Posterior vena cava (tissue), 2 donors: Measurements from ENCODE around the gene ITGA7. TPM values are rescaled to one million over a fixed set of nuclear protein-coding genes. Genes with fewer than 3 reads are reported as not detected.

Experiments used
- DNase-seq: peaks from one replicate; pipeline ENCODE4 v3.0.0-alpha.2; 2020; ENCODE audit warnings: low spot score
- intact Hi-C, 2 donors: fragments of 100-400 bp; cut with DNase I; formaldehyde crosslinking; loops; one replicate each; pipeline versions ENCODE4 v1.14.1 to v1.14.2; 2022 to 2023
- total RNA-seq, 2 donors: library from RNA; stranded (reverse); fragmentation: NEBNext Ultra II Directional; extraction: Animal tissue kit (Norgen Biotek cat#: 25700); gene quantifications; one replicate each; pipeline ENCODE4 v1.2.1, GENCODE V29; 2021
- donor health status: DM: yes; HTN: yes; CAD: no.
- donor health status: DM: yes; HTN: yes; CAD: no.

Gene ITGA7
- total RNA-seq, 2 donors from 2014 or later = 497 to 570 TPM

DNA sequence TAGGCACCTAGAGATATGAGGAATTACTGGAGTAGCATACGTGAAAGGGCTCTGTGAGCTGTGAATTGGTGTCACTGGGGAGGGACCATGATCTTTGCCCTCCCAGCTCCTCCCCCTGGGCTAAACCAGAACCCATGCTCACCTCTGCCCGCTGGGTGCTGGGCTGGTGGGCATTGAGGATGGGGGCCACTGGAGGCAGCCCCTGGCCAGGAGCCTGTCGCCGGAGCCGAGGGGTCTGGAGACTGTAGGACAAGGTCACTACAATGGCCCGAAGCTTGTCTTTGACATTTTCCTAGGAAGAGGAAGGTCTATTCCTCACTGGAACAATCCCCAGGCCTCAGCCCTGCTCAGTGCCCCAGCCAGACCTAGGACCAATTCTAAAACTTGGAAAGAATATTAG lies 11.6 kb downstream of the ITGA7 start:
- intact Hi-C loops = no loop called here
- peak; percentile 62 for DNase-seq

- DNase-seq = peak; percentile 46
Observed at GRCh38 chr12:55695349-55695748, 12.4 kb downstream of the ITGA7 start.

GRCh38 chr12:55694651-55695050 lies 13.1 kb downstream of the ITGA7 start:
- intact Hi-C loops = no loop called here
- peak; percentile 71 for DNase-seq

More at GRCh38 chr12:55695349-55695748, 12.4 kb downstream of the ITGA7 start:
- intact Hi-C loops = no loop called here

DNA sequence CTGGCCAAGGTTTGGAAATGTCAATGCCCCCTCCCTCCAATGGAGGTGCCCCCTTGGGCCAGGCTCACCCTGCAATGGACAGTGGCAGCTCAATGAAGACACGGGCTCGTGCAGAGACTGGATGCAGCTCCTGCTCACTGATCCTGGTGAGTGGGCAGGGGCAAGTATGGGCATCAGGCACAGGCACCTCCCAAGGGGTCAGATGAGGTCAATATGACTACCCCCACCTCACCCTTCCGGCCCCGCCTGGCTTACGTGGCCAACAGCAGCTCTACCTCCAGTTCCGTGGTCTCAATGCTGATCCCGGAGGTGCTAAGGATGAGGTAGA lies 13.6 kb downstream of the ITGA7 start:
- DNase-seq = peak; percentile 75
- intact Hi-C loops = no loop called here

DNA sequence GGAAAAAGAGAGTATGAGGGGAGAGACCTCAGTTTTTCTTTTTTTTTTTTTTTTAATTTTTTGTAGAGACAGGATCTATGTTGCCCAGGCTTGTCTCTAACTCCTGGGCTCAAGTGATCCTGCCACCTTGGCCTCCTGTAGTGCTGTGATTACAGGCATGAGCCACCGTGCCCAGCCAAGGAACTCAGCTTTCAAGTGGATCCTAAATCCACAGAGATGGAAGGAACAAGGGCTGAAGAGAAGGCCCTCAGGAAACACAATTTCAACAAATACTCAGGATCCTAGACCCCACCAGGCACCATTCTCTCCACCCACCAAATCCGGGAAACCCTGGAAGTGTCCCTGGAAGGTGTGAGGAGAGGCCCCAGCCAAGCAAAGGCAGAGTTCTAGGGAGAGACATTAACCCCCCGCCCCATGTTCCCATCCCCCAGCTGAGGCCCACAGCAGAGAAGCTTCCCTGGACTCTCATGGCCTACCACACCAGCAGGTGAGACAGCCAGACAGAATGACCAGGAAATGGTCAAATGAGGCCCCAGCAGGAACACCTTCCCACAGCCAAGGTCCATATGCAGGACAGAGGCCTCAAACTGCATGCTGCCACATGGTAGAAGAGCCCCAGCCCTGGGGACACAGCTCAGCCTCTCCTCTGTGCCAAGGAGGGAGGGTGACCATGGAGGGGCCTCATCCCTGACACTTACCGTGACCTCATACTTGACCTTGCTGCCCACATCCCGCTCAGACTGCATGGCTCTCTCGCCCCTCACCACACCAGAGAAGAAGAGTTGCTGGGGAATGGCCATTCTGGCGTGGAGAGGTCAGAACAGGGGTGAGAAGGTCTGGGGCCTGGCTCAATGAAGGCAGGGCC lies 14.1 kb downstream of the ITGA7 start:
- intact Hi-C loops = no loop called here
- DNase-seq = peak; percentile 37

GRCh38 chr12:55692631-55693322 lies 14.9 kb downstream of the ITGA7 start:
- peak; percentile 74 for DNase-seq
- intact Hi-C loops = no loop called here

DNA sequence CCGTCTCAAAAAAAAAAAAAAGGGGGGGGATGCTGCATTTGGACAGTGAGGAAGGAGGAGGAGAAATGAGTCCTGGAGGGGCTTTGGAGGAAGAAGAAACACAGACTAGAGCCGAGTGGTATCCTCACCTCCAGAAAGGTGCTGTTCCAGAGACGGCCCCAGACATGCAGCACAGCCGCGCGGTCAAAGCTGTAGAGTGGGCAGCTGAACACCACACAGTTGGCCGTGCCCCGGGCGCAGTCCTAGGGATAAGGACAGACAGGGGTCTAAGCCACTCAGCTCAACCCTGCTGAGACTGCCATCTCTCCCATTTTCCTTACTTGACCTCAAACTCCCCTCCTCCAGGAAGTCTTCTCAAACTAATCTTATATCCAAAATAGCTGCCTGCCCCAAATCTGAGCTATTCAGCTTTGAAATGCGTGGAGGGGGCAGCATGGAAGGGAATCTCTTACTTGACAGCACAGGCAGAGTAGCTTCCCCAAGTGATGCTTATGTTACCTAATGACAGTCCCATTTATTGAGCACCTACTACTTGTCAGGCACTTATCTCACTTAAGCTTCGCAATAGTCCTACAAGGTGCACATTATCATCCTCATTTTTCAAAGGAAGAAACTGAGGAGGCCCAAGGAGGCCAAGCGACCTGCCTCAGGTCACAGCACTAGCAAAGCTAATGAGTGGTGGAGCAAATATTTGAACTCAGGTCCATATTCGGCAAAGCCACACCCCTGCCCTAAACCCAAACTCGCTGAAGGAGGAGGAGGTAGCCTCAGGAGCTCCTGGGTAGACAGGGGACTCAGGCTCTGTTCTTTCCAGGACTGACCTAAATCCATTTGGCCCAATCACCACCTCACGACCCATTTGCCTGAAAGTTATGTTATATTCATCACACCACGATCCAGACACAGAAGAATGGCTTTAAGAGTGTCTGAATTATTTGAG lies 18.7 kb downstream of the ITGA7 start:
- intact Hi-C loops = no loop called here
- peak; percentile 50 for DNase-seq

DNA sequence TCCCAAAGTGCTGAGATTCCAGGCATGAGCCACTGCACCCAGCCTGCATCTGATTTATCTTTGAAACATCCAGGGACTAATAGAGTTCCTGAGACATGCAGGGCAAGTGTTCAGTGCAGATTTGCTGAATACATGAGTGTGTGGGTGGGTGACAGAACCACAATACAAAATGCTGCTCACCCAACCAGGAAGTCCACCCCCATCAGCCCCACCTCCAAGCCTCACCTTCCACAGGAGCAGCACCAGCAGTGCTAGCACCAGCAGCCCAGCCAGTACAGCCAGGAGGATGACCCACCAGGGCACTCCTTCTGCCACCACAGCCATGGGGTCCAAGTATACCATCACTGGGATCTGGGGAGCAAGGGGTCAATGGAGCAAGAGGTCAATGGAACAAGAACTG lies 20.0 kb downstream of the ITGA7 start:
- peak; percentile 38 for DNase-seq
- intact Hi-C loops = no loop called here

GRCh38 chr12:55686366-55687010 lies 21.2 kb downstream of the ITGA7 start:
- DNase-seq = peak; percentile 44
- intact Hi-C loops = no loop called here

DNA sequence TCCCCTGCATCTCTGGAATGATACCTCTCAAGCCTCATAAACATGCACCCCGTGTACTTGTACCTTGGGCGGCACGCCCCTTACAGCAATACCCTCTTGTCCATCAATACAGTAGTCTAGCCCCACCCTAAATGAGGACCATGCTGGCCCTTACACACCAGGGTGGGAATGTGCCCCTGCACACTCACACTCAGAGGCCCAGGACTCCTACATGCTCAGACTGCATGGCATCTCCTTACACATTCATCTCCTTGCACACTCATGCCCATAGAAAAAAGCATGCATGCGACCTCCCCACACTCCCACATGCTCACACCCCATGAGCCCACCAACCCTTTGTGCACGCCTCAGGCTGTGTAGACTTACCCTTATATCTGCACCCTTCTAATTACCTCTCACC lies 22.0 kb downstream of the ITGA7 start:
- DNase-seq = peak; percentile 24
- intact Hi-C loops = no loop called here

DNA sequence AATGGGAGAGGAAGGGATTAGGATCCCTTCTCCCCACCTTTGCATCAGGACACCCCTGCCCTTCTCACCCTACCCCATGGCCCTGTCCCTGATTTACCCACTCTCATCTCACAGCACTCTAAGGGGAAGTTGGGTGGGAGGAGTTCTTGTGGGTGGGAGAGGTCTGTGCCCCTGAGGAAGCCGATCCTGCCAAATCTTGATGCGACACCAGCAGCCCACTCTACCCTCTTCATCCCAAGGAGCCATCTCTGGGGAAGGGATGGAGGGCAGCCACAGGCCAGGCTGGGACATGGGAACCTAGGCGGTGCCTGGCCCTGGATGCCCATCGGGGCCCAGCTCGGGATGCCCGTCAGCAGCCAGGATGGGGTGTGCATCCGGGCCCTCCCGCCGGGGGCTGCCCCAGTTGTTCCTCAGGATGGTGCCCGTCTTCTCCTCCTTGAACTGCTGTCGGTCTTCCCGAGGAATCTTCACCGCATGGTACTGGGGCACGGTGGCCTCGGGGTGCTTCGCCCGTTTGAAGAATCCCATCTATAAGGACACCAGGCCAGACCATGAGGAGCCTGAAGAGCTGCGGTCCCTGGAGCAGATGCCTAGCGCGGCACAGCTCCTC lies 22.8 kb downstream of the ITGA7 start:
- intact Hi-C loops = loop anchor here in 1 of 2 donors (5.0 kb wide), 1 partner anchor 42 kb away; the partner anchor contains the start of gene CD63
- peak; percentile 68 for DNase-seq

DNA sequence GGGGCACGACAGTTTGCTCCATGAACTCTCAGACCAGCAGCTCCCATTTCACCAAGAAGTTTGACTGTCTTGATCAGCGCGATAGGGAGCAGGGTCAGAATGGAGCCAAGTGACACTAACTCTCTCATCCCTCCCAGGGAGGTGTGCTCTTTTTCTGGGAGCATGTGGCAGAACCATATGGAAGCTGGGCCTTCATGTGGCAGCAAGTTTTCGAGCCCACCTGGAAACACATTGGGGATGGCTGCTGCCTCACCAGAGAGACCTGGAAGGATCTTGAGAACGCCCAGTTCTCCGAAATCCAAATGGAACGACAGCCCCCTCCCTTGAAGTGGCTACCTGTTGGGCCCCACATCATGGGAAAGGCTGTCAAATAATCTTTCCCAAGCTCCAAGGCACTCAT lies 24.0 kb downstream of the ITGA7 start:
- intact Hi-C loops = loop anchor here in 1 of 2 donors (5.0 kb wide), 1 partner anchor 44 kb away; the partner anchor contains the start of gene CD63
- peak; percentile 22 for DNase-seq

DNA sequence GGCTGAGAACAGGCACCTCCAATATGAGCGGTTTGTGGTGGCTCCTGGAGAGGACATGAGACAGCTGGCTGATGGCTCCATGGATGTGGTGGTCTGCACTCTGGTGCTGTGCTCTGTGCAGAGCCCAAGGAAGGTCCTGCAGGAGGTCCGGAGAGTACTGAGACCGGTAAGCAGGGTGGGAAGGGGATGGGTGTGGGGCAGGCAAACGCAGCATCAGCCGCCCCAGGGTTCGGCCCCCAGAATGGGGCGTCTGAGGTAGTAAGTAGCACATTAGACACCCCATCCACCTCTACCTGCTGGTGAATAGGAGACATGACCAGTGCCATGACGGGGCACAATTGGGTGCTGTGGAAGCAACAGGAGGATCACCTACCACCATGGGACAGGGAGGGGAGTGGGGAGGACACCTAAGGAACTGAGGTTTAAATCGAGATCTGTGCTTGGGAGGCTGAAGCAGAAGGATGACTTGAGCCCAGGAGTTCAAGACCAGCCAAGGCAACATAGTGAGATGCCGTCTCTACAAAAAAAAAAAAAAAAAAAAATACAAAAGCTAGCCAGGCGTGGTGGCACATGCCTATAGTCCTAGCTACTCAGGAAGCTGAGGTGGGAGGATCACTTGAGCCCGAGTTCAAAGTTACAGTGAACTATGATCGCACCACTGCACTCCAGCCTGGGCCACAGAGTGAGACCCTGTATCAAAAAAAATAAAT lies 25.5 kb downstream of the ITGA7 start:
- peak; percentile 52 for DNase-seq
- intact Hi-C loops = loop anchor here in 1 of 2 donors (5.0 kb wide), 1 partner anchor 45 kb away; the partner anchor contains the start of gene CD63

GRCh38 chr12:55681142-55682077 lies 26.3 kb downstream of the ITGA7 start:
- DNase-seq = peak; percentile 82
- intact Hi-C loops = loop anchor here in 1 of 2 donors (5.0 kb wide), 1 partner anchor 46 kb away; the partner anchor contains the start of gene CD63

DNA sequence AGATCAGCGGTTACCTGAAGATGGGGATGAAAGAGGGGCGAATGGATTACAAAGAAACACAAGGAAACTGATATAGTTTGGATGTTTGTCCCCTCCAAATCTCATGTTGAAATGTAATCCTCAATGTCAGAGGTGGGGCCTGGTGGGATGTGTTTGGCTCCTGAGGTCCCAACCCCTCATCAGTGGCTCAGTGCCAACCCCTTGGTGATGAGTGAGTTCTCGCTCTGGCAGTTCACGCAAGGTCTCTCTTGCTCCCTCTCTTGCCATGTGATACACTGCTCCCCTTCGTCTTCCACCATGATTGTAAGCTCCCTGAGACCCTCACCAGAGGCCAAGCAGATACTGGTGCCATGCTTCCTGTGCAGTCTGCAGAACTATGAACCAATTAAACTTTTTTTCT lies 28.0 kb downstream of the ITGA7 start:
- peak; percentile 22 for DNase-seq
- intact Hi-C loops = loop anchor here in 1 of 2 donors (5.0 kb wide), 1 partner anchor 48 kb away; the partner anchor contains the start of gene CD63

DNA sequence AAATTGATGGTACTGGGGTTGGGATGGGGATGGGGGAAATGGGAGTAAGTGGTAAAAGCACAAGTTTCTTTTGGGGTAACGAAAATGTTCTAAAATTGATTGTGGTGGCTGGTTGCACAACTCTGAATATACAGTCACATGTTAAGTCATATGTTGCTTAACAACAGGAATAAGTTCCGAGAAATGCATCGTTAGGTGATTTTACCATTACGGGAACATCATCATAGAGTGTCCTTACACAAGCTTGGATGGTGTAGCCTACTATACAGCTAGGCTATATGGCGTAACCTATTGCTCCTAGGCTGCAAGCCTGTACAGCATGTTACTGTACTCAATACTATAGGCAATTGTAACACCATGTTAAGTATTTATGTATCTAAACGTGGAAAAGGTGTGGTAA lies 31.0 kb downstream of the ITGA7 start:
- peak; percentile 1 for DNase-seq
- intact Hi-C loops = no loop called here

DNA sequence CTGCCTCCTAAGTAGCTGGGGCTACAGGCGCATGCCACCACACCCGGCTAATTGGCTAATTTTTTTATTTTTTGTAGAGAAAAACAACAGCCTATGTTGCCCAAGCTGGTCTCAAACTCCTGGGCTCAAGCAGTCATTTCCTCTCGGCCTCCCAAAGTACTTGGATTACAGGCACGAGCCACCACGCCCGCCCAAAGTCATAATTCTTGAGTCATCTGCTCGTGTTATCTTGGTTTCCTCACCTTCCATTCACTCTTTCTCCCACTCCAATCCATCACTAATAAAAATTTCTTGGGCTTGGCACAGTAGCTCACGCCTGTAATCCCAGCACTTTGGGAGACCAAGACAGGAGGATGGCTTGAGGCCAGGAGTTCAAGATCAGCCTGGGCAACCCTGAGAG lies 32.0 kb downstream of the ITGA7 start:
- intact Hi-C loops = no loop called here

More for the DNA sequence above, 32.0 kb downstream of the ITGA7 start:
- DNase-seq = peak; percentile 37
